Nasal cavity respiratory epithelium epithelial cell of viscerocranial mucosa (primary cell): Measurements from ENCODE around the gene NBPF20. TPM values are rescaled to one million over a fixed set of nuclear protein-coding genes. Genes with fewer than 3 reads are reported as not detected.

Experiments
- total RNA-seq: library from RNA; depleted of rRNA; stranded (reverse); fragments of >200 nt; gene quantifications from 2 replicates; pipeline ENCODE4 v1.2.3, GENCODE V29; 2014

Gene NBPF20, protein sequence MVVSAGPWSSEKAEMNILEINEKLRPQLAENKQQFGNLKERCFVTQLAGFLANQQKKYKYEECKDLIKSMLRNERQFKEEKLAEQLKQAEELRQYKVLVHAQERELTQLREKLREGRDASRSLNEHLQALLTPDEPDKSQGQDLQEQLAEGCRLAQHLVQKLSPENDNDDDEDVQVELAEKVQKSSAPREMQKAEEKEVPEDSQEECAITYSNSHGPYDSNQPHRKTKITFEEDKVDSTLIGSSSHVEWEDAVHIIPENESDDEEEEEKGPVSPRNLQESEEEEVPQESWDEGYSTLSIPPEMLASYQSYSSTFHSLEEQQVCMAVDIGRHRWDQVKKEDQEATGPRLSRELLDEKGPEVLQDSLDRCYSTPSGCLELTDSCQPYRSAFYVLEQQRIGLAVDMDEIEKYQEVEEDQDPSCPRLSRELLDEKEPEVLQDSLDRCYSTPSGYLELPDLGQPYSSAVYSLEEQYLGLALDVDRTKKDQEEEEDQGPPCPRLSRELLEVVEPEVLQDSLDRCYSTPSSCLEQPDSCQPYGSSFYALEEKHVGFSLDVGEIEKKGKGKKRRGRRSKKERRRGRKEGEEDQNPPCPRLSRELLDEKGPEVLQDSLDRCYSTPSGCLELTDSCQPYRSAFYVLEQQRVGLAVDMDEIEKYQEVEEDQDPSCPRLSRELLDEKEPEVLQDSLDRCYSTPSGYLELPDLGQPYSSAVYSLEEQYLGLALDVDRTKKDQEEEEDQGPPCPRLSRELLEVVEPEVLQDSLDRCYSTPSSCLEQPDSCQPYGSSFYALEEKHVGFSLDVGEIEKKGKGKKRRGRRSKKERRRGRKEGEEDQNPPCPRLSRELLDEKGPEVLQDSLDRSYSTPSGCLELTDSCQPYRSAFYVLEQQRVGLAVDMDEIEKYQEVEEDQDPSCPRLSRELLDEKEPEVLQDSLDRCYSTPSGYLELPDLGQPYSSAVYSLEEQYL (N-terminal part only)
- total RNA-seq, result 2.4 and 5.4 TPM in 2 replicates

DNA sequence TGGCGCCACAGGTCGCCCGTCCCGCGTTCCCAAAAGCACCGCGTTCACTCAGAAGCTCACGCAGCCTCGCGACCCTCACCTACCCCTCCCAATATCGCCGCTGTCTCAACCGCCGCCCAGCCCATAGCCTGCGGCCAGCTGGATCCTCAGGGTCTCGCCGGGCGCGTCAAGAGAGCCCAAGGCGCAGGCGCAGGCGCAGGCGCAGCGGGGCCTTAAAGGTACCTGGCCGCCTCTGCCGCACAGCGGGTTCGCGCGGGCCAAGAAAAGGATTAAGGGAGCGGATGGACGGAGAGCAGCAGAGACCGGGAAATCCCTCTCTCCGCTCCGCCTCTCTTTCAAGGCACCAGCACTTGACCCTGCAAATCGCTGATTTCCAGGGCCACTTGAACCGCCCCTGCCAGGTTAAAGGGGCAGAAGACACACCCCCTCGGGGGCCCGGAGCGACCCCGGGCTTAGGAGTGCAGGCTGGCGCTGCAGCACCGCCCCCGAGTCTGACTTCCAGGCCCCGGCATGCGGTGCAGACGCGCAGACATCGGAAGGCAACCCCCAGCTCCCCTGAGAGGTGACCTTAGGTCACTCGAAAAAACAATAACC is at the start of gene NBPF20:
NBPF20 (minus strand) TSS at position 168 of the 594 bp plus-strand sequence. CDS start 20,331 bp downstream, outside the sequence.

Other genes starting within 250 kb of the NBPF20 start
- not detected in 2 replicates for gene PPIAL4D, start 183.4 kb downstream of the NBPF20 start, total RNA-seq
- gene GPR89A, start 182.4 kb upstream of the NBPF20 start, total RNA-seq, result 24.5 and 36.2 TPM in 2 replicates